WI38 (cell line): Measurements from ENCODE around the gene CD2BP2.

ENCODE experiments used
- H3K4me3 ChIP-seq: 2 replicates; pipeline ENCODE4 v1.5.1; 2011; ENCODE audit warnings: low read depth, mild to moderate bottlenecking, control low read depth, low read length
- CTCF ChIP-seq: IDR thresholded peaks from 2 replicates; pipeline ENCODE4 v1.5.1; 2012; ENCODE audit warnings: low read depth, mild to moderate bottlenecking, control low read depth, low read length

CD2BP2 gene

GRCh38 chr16:30366511-30366910, 11.4 kb upstream of the CD2BP2 start:
- H3K4me3 ChIP-seq = no peak overlapping the region
- no peak for TF ChIP-seq CTCF

- no peak overlapping the region for H3K4me3 ChIP-seq
- no peak for TF ChIP-seq CTCF
Observed at GRCh38 chr16:30365200-30365599, 10.1 kb upstream of the CD2BP2 start.

- H3K4me3 ChIP-seq = no peak overlapping the region
- TF ChIP-seq CTCF = no peak
Observed at GRCh38 chr16:30361180-30361579, 6.1 kb upstream of the CD2BP2 start.

- no peak for TF ChIP-seq CTCF
- no peak overlapping the region for H3K4me3 ChIP-seq
Observed at GRCh38 chr16:30359871-30360170, 4.7 kb upstream of the CD2BP2 start.

GRCh38 chr16:30358990-30359870, 4.1 kb upstream of the CD2BP2 start:
- no peak for TF ChIP-seq CTCF

GRCh38 chr16:30358577-30358936, 3.4 kb upstream of the CD2BP2 start:
- TF ChIP-seq CTCF = no peak
- H3K4me3 ChIP-seq = no peak overlapping the region

More at GRCh38 chr16:30358990-30359870, 4.1 kb upstream of the CD2BP2 start:
- no peak overlapping the region for H3K4me3 ChIP-seq

GRCh38 chr16:30357715-30358576, 2.8 kb upstream of the CD2BP2 start:
- TF ChIP-seq CTCF = no peak
- H3K4me3 ChIP-seq = no peak overlapping the region
